Trophoblast cell (in vitro differentiated cells and primary cell): ENCODE results near the gene TNFSF13B. TPM values are rescaled to one million over a fixed set of nuclear protein-coding genes. Genes with fewer than 3 reads are reported as not detected.

Source experiments
- DNase-seq, 2 donors: peaks; one replicate each; pipeline ENCODE4 v3.0.0-alpha.2; 2016
- H2AFZ ChIP-seq: 2 replicates; pipeline ENCODE4 v1.6.1; 2013; ENCODE audit warnings: low read length, moderate library complexity, mild to moderate bottlenecking; ENCODE audit not compliant: insufficient read depth, poor library complexity
- H2AK5ac ChIP-seq: 2 replicates; pipeline ENCODE4 v1.6.1; 2013; ENCODE audit warnings: mild to moderate bottlenecking, low read length
- H2BK120ac ChIP-seq: 2 replicates; pipeline ENCODE4 v1.6.1; 2013; ENCODE audit warnings: low read length, mild to moderate bottlenecking, moderate library complexity; ENCODE audit not compliant: insufficient read depth, poor library complexity
- H2BK12ac ChIP-seq: 2 replicates; pipeline ENCODE4 v1.6.1; 2013; ENCODE audit warnings: mild to moderate bottlenecking, low read length, moderate library complexity
- H2BK5ac ChIP-seq: 2 replicates; pipeline ENCODE4 v1.6.1; 2013; ENCODE audit warnings: low read length, low read depth, moderate library complexity, mild to moderate bottlenecking; ENCODE audit not compliant: poor library complexity
- H3K14ac ChIP-seq: 2 replicates; pipeline ENCODE4 v1.6.1; 2013; ENCODE audit warnings: mild to moderate bottlenecking, low read length
- H3K18ac ChIP-seq: 2 replicates; pipeline ENCODE4 v1.6.1; 2013; ENCODE audit warnings: mild to moderate bottlenecking, low read length
- H3K23ac ChIP-seq: 2 replicates; pipeline ENCODE4 v1.6.1; 2013; ENCODE audit warnings: low read length
- H3K27ac ChIP-seq: 2 replicates; pipeline ENCODE4 v1.5.1; 2013; ENCODE audit warnings: low read depth, mild to moderate bottlenecking, inconsistent platforms, low read length, moderate library complexity
- H3K27me3 ChIP-seq: 2 replicates; pipeline ENCODE4 v1.6.1; 2013; ENCODE audit warnings: inconsistent platforms, mild to moderate bottlenecking, low read length, moderate library complexity; ENCODE audit not compliant: insufficient read depth
- H3K36me3 ChIP-seq, 2 experiments: 1 replicate in 1 of 2; 2 replicates in 1 of 2; pipeline ENCODE4 v1.6.1; 2013; ENCODE audit warnings: low read length in 2 of 2, mild to moderate bottlenecking in 2 of 2, moderate library complexity in 1 of 2; ENCODE audit not compliant: insufficient read depth in 2 of 2, control insufficient read depth in 1 of 2
- H3K4ac ChIP-seq: 2 replicates; pipeline ENCODE4 v1.6.1; 2013; ENCODE audit warnings: low read depth, mild to moderate bottlenecking, low read length, moderate library complexity
- H3K4me1 ChIP-seq, 2 experiments: 1 replicate in 1 of 2; 2 replicates in 1 of 2; pipeline ENCODE4 v1.6.1; 2013; ENCODE audit warnings: low read length in 2 of 2, mild to moderate bottlenecking in 2 of 2, moderate library complexity in 1 of 2; ENCODE audit not compliant: insufficient read depth in 2 of 2, control insufficient read depth in 1 of 2
- H3K4me2 ChIP-seq: 2 replicates; pipeline ENCODE4 v1.6.1; 2013; ENCODE audit warnings: inconsistent platforms, mild to moderate bottlenecking, low read length, moderate library complexity
- H3K4me3 ChIP-seq: 2 replicates; pipeline ENCODE4 v1.5.1; 2013; ENCODE audit warnings: mild to moderate bottlenecking, low read depth, low read length, inconsistent platforms
- H3K79me1 ChIP-seq: one replicate; pipeline ENCODE4 v1.6.1; 2013; ENCODE audit warnings: low read length
- H3K79me2 ChIP-seq: 2 replicates; pipeline ENCODE4 v1.6.1; 2013; ENCODE audit warnings: low read length, mild to moderate bottlenecking; ENCODE audit not compliant: control insufficient read depth, insufficient read depth, poor library complexity
- H3K9ac ChIP-seq: 2 replicates; pipeline ENCODE4 v1.6.1; 2013; ENCODE audit warnings: mild to moderate bottlenecking, low read length
- H3K9me3 ChIP-seq: 2 replicates; pipeline ENCODE4 v1.6.1; 2013; ENCODE audit warnings: low read depth, mild to moderate bottlenecking, control low read depth, inconsistent platforms, low read length; ENCODE audit not compliant: insufficient read depth
- H4K12ac ChIP-seq: 2 replicates; pipeline ENCODE4 v1.6.1; 2013; ENCODE audit warnings: low read depth, mild to moderate bottlenecking, low read length, moderate library complexity
- H4K8ac ChIP-seq: 2 replicates; pipeline ENCODE4 v1.6.1; 2013; ENCODE audit warnings: low read depth, mild to moderate bottlenecking, low read length, moderate library complexity
- H4K91ac ChIP-seq: one replicate; pipeline ENCODE4 v1.6.1; 2013; ENCODE audit warnings: low read depth, mild to moderate bottlenecking, low read length, moderate library complexity
- WGBS: extraction: QIAGEN DNeasy Blood & Tissue Kit; methylation state at CpG from one replicate; pipeline ENCODE4 v1.1.7; 2013; ENCODE audit warnings: missing lambda C conversion rate; ENCODE audit not compliant: insufficient read length, insufficient coverage; ENCODE audit errors: extremely low coverage; 5-methylcytosine and 5-hydroxymethylcytosine counted together
- polyA plus RNA-seq: library from polyadenylated mRNA; stranded (reverse); fragments of 200-250 nt; gene quantifications from 2 replicates; pipeline ENCODE4 v1.2.3, GENCODE V29; 2013

The TNFSF13B gene
- polyA plus RNA-seq: 0.52 and 1.1 TPM in 2 replicates

- Histone ChIP-seq H3K4me1 (no peaks in the 10 kb centered on the region), H3K4ac (no peak within 1 kb of the TSS), H3K27me3 (no peaks in the 10 kb centered on the region), H3K14ac (no peak within 1 kb of the TSS), H3K23ac (no peak within 1 kb of the TSS), H3K9ac (no peak within 1 kb of the TSS), H4K8ac (no peak within 1 kb of the TSS), H3K9me3 (no peaks in the 10 kb centered on the region), H3K79me2 (no peaks in the 10 kb centered on the region), H3K4me2 (no peak within 1 kb of the TSS), H2BK120ac (no peak within 1 kb of the TSS), H3K4me3 (no peak within 1 kb of the TSS), H3K36me3 (no peaks in the 10 kb centered on the region), H3K18ac (no peak within 1 kb of the TSS), H2BK5ac (no peak within 1 kb of the TSS), H3K27ac (no peak within 1 kb of the TSS), H2BK12ac (no peak within 1 kb of the TSS), H2AK5ac (no peak within 1 kb of the TSS), H4K12ac (no peak within 1 kb of the TSS), H2AFZ (no peak within 1 kb of the TSS), H3K79me1 (no peaks in the 10 kb centered on the region), H4K91ac (no peak within 1 kb of the TSS)
- DNase-seq: peak; percentile 9 to 35
- WGBS: no CpG with 5 or more reads among the region's 16 CpGs
These were observed at the start of gene TNFSF13B for GRCh38 chr13:108269601-108270328. TNFSF13B (plus strand) TSS chr13:108269718; CDS start chr13:108269896, 178 bp downstream.

- H4K12ac ChIP-seq: no peak overlapping the region
- DNase-seq: peak in 1 of 2 donors; percentile 8
- no peak overlapping the region for H3K9ac ChIP-seq
- no peak overlapping the region for H2BK12ac ChIP-seq
- no peak overlapping the region for H2AK5ac ChIP-seq
- no peak overlapping the region for H3K4me3 ChIP-seq
- no peak overlapping the region for H3K4me2 ChIP-seq
- H3K4ac ChIP-seq: peak overlapping the region; percentile 39
- H2BK120ac ChIP-seq: no peak overlapping the region
- no peak overlapping the region for H4K8ac ChIP-seq
- H2BK5ac ChIP-seq: no peak overlapping the region
- H3K14ac ChIP-seq: no peak overlapping the region
- no peaks in the 10 kb centered on the region for H3K27me3 ChIP-seq
- WGBS: no CpG with 5 or more reads among the region's 1 CpG
- H3K9me3 ChIP-seq: no peaks in the 10 kb centered on the region
- H3K79me2 ChIP-seq: peaks cover 10% of the 10 kb centered on the region
- no peak overlapping the region for H3K23ac ChIP-seq
- no peak overlapping the region for H4K91ac ChIP-seq
- H3K18ac ChIP-seq: no peak overlapping the region
- no peak overlapping the region for H3K27ac ChIP-seq
- no peaks in the 10 kb centered on the region for H3K36me3 ChIP-seq
- peaks cover 9% of the 10 kb centered on the region for H3K79me1 ChIP-seq
- no peak overlapping the region for H2AFZ ChIP-seq
- peaks cover 0 to 2% of the 10 kb centered on the region in 2 experiments for H3K4me1 ChIP-seq
These were observed 49.5 kb upstream of the TNFSF13B start for GRCh38 chr13:108220041-108220440.

- no peak overlapping the region for H3K9ac ChIP-seq
- H2AK5ac ChIP-seq: no peak overlapping the region
- WGBS: no CpG with 5 or more reads among the region's 7 CpGs
- no peak for DNase-seq
- no peak overlapping the region for H2AFZ ChIP-seq
- no peaks in the 10 kb centered on the region for H3K36me3 ChIP-seq
- no peak overlapping the region for H3K23ac ChIP-seq
- H3K27ac ChIP-seq: no peak overlapping the region
- no peaks in the 10 kb centered on the region for H3K79me1 ChIP-seq
- H3K79me2 ChIP-seq: peaks cover 2% of the 10 kb centered on the region
- no peak overlapping the region for H4K12ac ChIP-seq
- no peak overlapping the region for H3K4me3 ChIP-seq
- no peak overlapping the region for H2BK120ac ChIP-seq
- H3K4me1 ChIP-seq: peaks cover 0 to 2% of the 10 kb centered on the region in 2 experiments
- no peak overlapping the region for H2BK12ac ChIP-seq
- no peak overlapping the region for H2BK5ac ChIP-seq
- H4K91ac ChIP-seq: no peak overlapping the region
- no peak overlapping the region for H3K4ac ChIP-seq
- H3K27me3 ChIP-seq: no peaks in the 10 kb centered on the region
- H3K9me3 ChIP-seq: no peaks in the 10 kb centered on the region
- H3K4me2 ChIP-seq: no peak overlapping the region
- no peak overlapping the region for H3K14ac ChIP-seq
- no peak overlapping the region for H4K8ac ChIP-seq
- no peak overlapping the region for H3K18ac ChIP-seq
These were observed 45.6 kb upstream of the TNFSF13B start for GRCh38 chr13:108223687-108224503.

- Histone ChIP-seq H3K79me2 (no peaks in the 10 kb centered on the region), H2BK5ac (no peak overlapping the region), H3K18ac (no peak overlapping the region), H2AFZ (no peak overlapping the region), H3K9ac (no peak overlapping the region), H3K4me3 (no peak overlapping the region), H3K4me2 (no peak overlapping the region), H3K9me3 (no peaks in the 10 kb centered on the region), H3K23ac (no peak overlapping the region), H3K27ac (no peak overlapping the region), H3K14ac (no peak overlapping the region), H3K36me3 (no peaks in the 10 kb centered on the region), H3K79me1 (no peaks in the 10 kb centered on the region), H4K8ac (no peak overlapping the region), H2BK120ac (no peak overlapping the region), H3K27me3 (no peaks in the 10 kb centered on the region), H3K4ac (no peak overlapping the region), H2BK12ac (no peak overlapping the region), H4K91ac (no peak overlapping the region), H3K4me1 (no peaks in the 10 kb centered on the region), H2AK5ac (no peak overlapping the region), H4K12ac (no peak overlapping the region)
- WGBS: no CpG with 5 or more reads among the region's 1 CpG
- no peak for DNase-seq
These were observed 44.1 kb upstream of the TNFSF13B start for GRCh38 chr13:108225440-108225839.
